GM08714 (cell line): Measurements from ENCODE around the gene DBH.

Experiments
- H3K4me3 ChIP-seq: fragments of 200-500 bp; sonication (Bioruptor generic); 2 replicates; pipeline ENCODE4 v1.5.1; 2014; ENCODE audit warnings: mild to moderate bottlenecking, low read length, inconsistent platforms
- ZNF274 ChIP-seq: IDR thresholded peaks from 2 replicates; pipeline ENCODE4 v1.6.1; 2012; ENCODE audit warnings: mild to moderate bottlenecking, low read depth, low read length

Gene DBH

DNA sequence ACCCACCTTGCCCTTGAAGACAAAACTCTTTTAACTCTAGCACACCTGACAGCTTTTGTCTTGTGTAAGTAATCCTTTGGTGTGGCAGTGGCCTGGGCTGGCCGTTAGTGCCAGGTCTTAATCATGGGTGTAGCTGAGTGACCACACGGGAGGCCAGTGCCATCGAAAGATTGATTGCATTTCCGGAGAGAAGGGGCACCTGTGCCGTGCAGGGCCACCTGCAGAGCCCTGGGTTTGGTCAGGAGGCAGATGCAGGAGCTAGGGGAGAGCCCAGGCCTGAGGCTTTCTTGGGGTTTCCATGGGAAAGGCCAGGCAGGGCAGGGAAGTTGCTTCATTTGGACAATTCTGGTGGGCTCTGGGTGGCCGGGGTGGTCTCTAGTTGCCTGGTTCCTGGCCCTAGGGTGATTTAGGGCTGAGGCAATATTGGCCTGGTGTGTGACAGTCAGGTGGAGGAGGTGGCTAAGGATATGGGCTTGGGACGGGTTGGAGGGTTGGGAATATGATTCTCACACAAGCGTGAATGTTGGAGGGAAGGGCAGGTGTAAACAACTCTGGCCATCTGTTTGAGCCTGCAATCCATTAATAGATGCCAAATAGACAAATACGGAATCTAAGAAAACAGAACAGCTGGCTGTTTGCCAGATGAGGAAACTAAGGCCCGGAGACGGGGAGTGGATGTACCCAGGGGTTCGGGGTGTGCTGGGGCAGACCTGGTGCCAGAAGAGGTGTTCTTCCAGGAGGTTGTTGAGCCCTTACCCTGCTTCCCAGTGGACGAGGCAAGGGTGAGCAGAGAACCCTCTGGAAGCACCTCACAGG lies 4.6 kb downstream of the DBH start:
- no peak for TF ChIP-seq ZNF274
- H3K4me3 ChIP-seq: no peak overlapping the region

DNA sequence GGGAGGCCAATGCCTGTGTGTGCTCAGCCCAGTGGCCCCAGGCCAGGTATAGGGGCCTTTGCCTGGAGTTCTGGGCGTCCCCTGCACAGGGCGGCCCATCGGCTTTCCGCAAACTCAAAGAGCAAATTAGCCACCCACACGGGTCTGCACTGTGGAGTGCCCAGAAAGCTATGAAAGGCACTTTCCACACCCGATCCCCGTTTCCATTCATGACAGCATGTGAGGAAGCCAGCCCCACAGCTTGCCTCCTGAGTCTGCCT lies 5.2 kb downstream of the DBH start:
- no peak for TF ChIP-seq ZNF274
- H3K4me3 ChIP-seq: no peak overlapping the region

DNA sequence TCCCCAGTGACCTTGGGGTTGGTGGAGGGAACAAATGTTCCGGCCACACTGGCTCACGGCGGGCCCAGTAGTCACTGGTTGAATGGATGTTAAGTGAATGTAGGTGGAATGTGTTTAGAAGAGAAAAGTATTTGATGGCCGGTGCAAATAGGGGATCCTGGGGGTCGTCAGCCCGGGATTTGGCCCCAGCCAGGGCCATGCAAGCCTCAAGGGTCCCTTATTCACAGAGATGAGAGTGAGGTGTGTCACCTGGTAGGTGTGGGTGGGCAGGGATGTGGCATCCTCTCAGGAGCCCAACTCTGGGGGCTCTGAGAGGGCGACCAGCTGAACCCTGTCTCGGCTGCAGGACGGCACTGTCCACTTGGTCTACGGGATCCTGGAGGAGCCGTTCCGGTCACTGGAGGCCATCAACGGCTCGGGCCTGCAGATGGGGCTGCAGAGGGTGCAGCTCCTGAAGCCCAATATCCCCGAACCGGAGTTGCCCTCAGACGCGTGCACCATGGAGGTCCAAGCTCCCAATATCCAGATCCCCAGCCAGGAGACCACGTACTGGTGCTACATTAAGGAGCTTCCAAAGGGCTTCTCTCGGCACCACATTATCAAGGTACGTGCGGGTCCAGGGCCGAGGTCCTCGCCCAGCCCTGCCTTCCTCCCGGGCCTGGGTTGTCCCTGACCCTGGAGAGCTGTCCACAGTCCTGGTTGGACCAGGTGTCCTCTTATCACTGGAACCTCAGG lies 5.9 kb downstream of the DBH start:
- no peak for TF ChIP-seq ZNF274
- H3K4me3 ChIP-seq: no peak overlapping the region

DNA sequence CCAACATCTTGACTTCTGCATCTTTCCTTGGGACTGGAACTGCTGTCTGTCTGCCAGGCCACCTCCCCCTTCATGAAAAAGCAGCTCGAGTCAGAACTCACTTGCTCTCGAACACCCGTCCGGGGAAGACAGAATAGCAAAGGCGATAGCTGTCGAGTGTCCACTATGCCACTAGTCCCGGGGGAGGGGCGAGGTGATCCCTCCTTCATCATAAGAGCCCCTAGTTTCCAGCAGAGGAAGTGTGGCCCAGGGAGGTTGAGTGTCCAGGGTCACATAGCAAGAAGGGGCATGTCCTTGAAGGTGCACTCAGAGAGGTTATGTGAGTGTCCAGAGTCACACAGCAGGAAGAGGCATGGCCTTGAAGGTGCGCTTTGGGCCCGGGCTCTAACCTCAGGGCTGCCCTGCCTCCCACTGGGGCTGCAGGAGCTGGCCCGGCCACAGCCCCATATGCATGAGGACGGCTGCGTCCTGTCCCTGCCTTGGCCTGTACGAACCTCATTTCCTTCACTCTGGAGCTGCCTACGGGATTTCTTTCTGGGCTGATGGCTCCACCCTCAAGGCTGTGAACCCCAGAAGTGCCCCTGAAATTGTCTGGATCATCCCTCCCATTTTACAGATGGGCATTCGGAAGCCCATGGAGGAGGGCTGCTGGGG lies 6.7 kb downstream of the DBH start:
- no peak for TF ChIP-seq ZNF274
- H3K4me3 ChIP-seq: no peak overlapping the region

GRCh38 chr9:133643362-133643755 lies 7.2 kb downstream of the DBH start:
- no peak overlapping the region for H3K4me3 ChIP-seq
- TF ChIP-seq ZNF274: no peak

DNA sequence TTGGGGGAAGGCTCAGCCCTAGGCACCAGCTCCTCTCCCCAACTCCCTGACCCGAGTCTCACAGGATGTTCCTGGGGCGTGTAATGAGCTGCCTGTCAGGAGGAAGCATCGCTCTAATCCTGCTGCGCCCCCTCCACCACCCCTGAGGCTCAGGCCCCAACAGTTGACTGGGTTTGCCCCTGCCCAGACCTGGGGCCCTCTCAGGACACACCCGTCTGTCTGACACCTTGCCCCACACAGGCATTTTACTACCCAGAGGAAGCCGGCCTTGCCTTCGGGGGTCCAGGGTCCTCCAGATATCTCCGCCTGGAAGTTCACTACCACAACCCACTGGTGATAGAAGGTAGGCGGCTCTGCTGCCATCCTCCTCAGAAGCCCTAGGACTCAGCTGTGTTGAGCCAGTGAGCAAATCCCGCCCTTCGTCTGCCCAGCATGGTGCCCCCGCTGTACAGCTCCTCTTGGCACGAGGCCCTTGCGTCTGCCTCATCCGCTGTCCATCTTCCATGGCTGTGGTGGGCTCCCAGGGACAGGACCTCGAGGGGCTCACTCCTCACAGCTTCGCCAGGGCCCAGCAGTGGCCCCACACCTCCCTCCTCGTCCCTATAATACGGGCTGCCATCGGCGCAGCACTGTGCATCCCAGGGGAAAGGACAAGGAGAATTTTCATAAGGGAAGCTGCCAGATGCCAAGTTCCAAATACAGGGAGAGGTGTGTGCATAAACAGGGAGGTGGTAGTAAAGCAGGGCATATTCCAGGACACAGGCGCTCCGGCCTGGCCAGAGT lies 8.0 kb downstream of the DBH start:
- H3K4me3 ChIP-seq: no peak overlapping the region
- TF ChIP-seq ZNF274: no peak

- H3K4me3 ChIP-seq: no peak overlapping the region
- TF ChIP-seq ZNF274: no peak
Observed at GRCh38 chr9:133645021-133645765, 9.0 kb downstream of the DBH start.

DNA sequence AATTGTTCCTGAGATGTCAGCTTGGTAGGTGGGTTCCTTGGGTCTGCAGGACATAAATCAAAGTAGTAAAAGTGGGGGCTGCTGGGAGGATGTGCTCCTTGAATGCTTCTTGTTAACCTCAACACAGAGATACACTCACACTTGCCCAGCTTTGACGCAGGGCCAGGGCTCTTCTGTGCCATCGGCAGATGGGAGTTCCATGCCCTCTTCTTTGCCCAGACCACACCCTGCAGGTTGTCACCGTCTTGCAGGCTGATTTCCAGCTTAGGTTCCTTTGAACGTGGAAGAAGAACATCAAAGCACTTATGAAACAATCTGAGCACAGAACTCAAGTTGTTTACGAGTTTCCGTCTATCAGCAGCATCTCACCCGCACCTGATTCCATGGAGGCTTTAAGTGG lies 11.0 kb downstream of the DBH start:
- no peak overlapping the region for H3K4me3 ChIP-seq
- TF ChIP-seq ZNF274: no peak

GRCh38 chr9:133647765-133648469 lies 11.8 kb downstream of the DBH start:
- no peak overlapping the region for H3K4me3 ChIP-seq
- TF ChIP-seq ZNF274: no peak

- no peak overlapping the region for H3K4me3 ChIP-seq
- no peak for TF ChIP-seq ZNF274
Observed at GRCh38 chr9:133649194-133649593, 13.0 kb downstream of the DBH start.

DNA sequence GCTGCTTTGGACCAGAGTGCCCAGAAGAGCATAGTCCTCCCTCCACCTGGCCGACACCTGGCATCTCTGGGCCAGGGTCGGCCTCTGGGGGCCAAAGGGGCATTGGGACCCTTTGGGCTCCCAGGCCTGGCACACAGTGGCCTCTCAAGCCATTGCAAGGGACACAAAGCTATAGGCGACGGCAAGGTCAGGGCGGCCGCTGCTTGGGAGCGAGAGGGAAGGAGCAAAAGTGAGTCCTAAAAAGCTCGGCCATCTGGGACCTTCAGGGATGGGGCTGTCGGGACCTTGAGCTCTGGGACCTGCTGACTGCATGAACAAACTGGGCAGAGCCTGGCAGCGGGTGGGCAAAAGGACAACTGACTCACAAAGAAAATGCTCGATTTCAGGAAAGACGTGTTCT lies 13.9 kb downstream of the DBH start:
- no peak overlapping the region for H3K4me3 ChIP-seq
- TF ChIP-seq ZNF274: no peak

GRCh38 chr9:133653638-133654037 lies 17.5 kb downstream of the DBH start:
- H3K4me3 ChIP-seq: no peak overlapping the region
- TF ChIP-seq ZNF274: no peak
